Measurements from ENCODE around the gene BCAS3.

BCAS3 gene

GRCh38 chr17:61066062-61066461 is 388.4 kb downstream of the BCAS3 start:
- DNase-seq (ENCODE audit: low spot score) = no peak

GRCh38 chr17:61070649-61071048 is 393.0 kb downstream of the BCAS3 start:
- no peak for DNase-seq (ENCODE audit: low spot score)

- DNase-seq (ENCODE audit: low spot score) = no peak
Observed at GRCh38 chr17:61072648-61073047, 395.0 kb downstream of the BCAS3 start.

GRCh38 chr17:61073131-61073530 is 395.5 kb downstream of the BCAS3 start:
- DNase-seq (ENCODE audit: low spot score) = no peak

GRCh38 chr17:61073799-61074513 is 396.3 kb downstream of the BCAS3 start:
- DNase-seq (ENCODE audit: low spot score) = no peak

- DNase-seq (ENCODE audit: low spot score) = no peak
Observed at GRCh38 chr17:61075988-61076387, 398.3 kb downstream of the BCAS3 start.

- no peak for DNase-seq (ENCODE audit: low spot score)
Observed at GRCh38 chr17:61076621-61077031, 399.0 kb downstream of the BCAS3 start.

GRCh38 chr17:61081959-61082358 is 404.3 kb downstream of the BCAS3 start:
- DNase-seq (ENCODE audit: low spot score) = no peak

- DNase-seq (ENCODE audit: low spot score) = no peak
Observed at GRCh38 chr17:61084260-61084659, 406.6 kb downstream of the BCAS3 start.

- DNase-seq (ENCODE audit: low spot score) = no peak
Observed at GRCh38 chr17:61087024-61087423, 409.4 kb downstream of the BCAS3 start.

- DNase-seq (ENCODE audit: low spot score) = no peak
Observed at GRCh38 chr17:61088556-61088955, 410.9 kb downstream of the BCAS3 start.

GRCh38 chr17:61091096-61091495 is 413.4 kb downstream of the BCAS3 start:
- no peak for DNase-seq (ENCODE audit: low spot score)

GRCh38 chr17:61097781-61098180 is 420.1 kb downstream of the BCAS3 start:
- no peak for DNase-seq (ENCODE audit: low spot score)

- no peak for DNase-seq (ENCODE audit: low spot score)
Observed at GRCh38 chr17:61106354-61106753, 428.7 kb downstream of the BCAS3 start.

GRCh38 chr17:61116577-61116976 is 438.9 kb downstream of the BCAS3 start:
- DNase-seq (ENCODE audit: low spot score) = no peak

- no peak for DNase-seq (ENCODE audit: low spot score)
Observed at GRCh38 chr17:61117983-61118382, 440.3 kb downstream of the BCAS3 start.

GRCh38 chr17:61118871-61119270 is 441.2 kb downstream of the BCAS3 start:
- no peak for DNase-seq (ENCODE audit: low spot score)

GRCh38 chr17:61122326-61122913 is 444.8 kb downstream of the BCAS3 start:
- DNase-seq (ENCODE audit: low spot score) = no peak

- no peak for DNase-seq (ENCODE audit: low spot score)
Observed at GRCh38 chr17:61124562-61124961, 446.9 kb downstream of the BCAS3 start.

- no peak for DNase-seq (ENCODE audit: low spot score)
Observed at GRCh38 chr17:61126473-61127249, 449.0 kb downstream of the BCAS3 start.

GRCh38 chr17:61127960-61128359 is 450.3 kb downstream of the BCAS3 start:
- DNase-seq (ENCODE audit: low spot score) = no peak

GRCh38 chr17:61128661-61129115 is 451.0 kb downstream of the BCAS3 start:
- no peak for DNase-seq (ENCODE audit: low spot score)
